ENCODE measurements around the gene UGT1A1.

DNA sequence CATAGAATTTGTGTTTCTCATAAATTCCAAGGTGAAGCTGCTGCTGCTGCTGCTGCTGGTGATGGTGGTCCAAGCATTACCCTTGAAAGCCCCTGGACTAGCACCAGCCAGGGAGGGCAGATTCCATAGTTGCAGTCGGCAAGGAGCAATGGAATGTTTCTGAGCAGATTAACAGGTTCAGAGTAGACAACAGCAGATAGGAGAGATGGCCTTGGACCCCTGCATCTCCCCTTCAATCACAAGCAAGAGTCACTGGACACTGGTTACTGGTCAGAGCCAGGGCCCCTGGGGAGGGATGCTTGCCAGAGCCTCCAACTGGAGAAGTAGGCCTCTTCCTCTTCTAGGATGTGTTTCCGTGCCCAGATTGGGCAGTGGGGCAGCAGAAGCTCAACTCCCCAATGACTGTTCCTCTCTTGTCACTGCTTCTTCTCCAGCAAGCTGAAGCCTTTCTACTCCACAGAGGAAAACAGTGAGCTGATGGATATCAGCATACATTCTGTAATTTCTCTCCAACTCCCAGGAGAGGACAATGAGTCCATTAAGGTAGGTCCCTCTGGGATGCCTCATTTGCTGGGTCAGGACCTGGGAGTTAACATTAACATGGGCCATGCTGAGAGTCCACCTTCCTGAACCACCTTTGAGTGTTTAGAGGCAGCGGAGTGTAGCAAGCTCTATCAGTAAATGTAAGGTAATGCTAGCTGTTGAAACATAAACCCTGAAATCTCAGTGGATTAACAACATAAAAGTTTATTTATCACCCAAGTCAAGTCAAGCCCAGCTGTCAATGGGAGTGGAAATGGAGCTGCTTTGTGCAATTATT is 53.4 kb downstream of the UGT1A1 start:
- TF ChIP-seq, protein P1, sequence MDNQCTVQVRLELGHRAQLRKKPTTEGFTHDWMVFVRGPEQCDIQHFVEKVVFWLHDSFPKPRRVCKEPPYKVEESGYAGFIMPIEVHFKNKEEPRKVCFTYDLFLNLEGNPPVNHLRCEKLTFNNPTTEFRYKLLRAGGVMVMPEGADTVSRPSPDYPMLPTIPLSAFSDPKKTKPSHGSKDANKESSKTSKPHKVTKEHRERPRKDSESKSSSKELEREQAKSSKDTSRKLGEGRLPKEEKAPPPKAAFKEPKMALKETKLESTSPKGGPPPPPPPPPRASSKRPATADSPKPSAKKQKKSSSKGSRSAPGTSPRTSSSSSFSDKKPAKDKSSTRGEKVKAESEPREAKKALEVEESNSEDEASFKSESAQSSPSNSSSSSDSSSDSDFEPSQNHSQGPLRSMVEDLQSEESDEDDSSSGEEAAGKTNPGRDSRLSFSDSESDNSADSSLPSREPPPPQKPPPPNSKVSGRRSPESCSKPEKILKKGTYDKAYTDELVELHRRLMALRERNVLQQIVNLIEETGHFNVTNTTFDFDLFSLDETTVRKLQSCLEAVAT (IDR thresholded peaks at IDR 0.05), result no peak
- TF ChIP-seq, protein P2, sequence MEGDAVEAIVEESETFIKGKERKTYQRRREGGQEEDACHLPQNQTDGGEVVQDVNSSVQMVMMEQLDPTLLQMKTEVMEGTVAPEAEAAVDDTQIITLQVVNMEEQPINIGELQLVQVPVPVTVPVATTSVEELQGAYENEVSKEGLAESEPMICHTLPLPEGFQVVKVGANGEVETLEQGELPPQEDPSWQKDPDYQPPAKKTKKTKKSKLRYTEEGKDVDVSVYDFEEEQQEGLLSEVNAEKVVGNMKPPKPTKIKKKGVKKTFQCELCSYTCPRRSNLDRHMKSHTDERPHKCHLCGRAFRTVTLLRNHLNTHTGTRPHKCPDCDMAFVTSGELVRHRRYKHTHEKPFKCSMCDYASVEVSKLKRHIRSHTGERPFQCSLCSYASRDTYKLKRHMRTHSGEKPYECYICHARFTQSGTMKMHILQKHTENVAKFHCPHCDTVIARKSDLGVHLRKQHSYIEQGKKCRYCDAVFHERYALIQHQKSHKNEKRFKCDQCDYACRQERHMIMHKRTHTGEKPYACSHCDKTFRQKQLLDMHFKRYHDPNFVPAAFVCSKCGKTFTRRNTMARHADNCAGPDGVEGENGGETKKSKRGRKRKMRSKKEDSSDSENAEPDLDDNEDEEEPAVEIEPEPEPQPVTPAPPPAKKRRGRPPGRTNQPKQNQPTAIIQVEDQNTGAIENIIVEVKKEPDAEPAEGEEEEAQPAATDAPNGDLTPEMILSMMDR (IDR thresholded peaks at IDR 0.05 in 2 of 3, conservative IDR thresholded peaks at IDR 0.05 in 1 of 3; ENCODE audit: control insufficient read depth in 2 of 3, extremely low read depth in 1 of 3, insufficient read depth in 1 of 3, low read depth in 3 of 3, low read length in 3 of 3), result no peak
- TF ChIP-seq SMC3 (IDR thresholded peaks at IDR 0.05; ENCODE audit: borderline replicate concordance, low read length) (no peak), SP1 (IDR thresholded peaks at IDR 0.05; ENCODE audit: low read depth, low read length) (no peak)
- TF ChIP-seq, protein P3, sequence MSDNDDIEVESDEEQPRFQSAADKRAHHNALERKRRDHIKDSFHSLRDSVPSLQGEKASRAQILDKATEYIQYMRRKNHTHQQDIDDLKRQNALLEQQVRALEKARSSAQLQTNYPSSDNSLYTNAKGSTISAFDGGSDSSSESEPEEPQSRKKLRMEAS (IDR thresholded peaks at IDR 0.05; ENCODE audit: low read depth, low read length), result no peak
- TF ChIP-seq, protein P4, sequence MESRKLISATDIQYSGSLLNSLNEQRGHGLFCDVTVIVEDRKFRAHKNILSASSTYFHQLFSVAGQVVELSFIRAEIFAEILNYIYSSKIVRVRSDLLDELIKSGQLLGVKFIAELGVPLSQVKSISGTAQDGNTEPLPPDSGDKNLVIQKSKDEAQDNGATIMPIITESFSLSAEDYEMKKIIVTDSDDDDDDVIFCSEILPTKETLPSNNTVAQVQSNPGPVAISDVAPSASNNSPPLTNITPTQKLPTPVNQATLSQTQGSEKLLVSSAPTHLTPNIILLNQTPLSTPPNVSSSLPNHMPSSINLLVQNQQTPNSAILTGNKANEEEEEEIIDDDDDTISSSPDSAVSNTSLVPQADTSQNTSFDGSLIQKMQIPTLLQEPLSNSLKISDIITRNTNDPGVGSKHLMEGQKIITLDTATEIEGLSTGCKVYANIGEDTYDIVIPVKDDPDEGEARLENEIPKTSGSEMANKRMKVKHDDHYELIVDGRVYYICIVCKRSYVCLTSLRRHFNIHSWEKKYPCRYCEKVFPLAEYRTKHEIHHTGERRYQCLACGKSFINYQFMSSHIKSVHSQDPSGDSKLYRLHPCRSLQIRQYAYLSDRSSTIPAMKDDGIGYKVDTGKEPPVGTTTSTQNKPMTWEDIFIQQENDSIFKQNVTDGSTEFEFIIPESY (IDR thresholded peaks at IDR 0.05), result no peak

All from GM12878 (cell line).